Brain microvascular endothelial cell (primary cell): ENCODE data around the gene P2RX7.

Experiments
- DNase-seq: peaks from one replicate; pipeline ENCODE4 v3.0.0-alpha.2; 2020
- H3K27ac ChIP-seq: fragments of 250-450 bp; sonication (Bioruptor Pico); 2 replicates; pipeline ENCODE4 v1.5.1; 2020; ENCODE audit warnings: mild to moderate bottlenecking, moderate library complexity
- H3K27me3 ChIP-seq: fragments of 250-450 bp; sonication (Bioruptor Pico); replicated peaks from 2 replicates; pipeline ENCODE4 v1.5.1; 2020; ENCODE audit warnings: mild to moderate bottlenecking
- H3K36me3 ChIP-seq: fragments of 250-450 bp; sonication (Bioruptor Pico); replicated peaks from 2 replicates; pipeline ENCODE4 v1.5.1; 2020; ENCODE audit warnings: mild to moderate bottlenecking
- H3K4me3 ChIP-seq: 2 replicates; pipeline ENCODE4 v1.5.1; 2011; ENCODE audit warnings: low read depth, mild to moderate bottlenecking, control low read depth, low read length, moderate library complexity
- in situ Hi-C: cut with HindIII; loops from 2 replicates; pipeline ENCODE4 v1.10.0; 2017; ENCODE audit warnings: low sequenced_read_pairs, low pct_ligation_motif_present
- TF ChIP-seq, protein P1 (sequence below): IDR thresholded peaks from 2 replicates; pipeline ENCODE4 v1.5.1; 2011; ENCODE audit warnings: low read depth, mild to moderate bottlenecking, moderate library complexity, low read length, control low read depth, inconsistent platforms; ENCODE audit errors: missing control alignments

P2RX7 gene

DNA sequence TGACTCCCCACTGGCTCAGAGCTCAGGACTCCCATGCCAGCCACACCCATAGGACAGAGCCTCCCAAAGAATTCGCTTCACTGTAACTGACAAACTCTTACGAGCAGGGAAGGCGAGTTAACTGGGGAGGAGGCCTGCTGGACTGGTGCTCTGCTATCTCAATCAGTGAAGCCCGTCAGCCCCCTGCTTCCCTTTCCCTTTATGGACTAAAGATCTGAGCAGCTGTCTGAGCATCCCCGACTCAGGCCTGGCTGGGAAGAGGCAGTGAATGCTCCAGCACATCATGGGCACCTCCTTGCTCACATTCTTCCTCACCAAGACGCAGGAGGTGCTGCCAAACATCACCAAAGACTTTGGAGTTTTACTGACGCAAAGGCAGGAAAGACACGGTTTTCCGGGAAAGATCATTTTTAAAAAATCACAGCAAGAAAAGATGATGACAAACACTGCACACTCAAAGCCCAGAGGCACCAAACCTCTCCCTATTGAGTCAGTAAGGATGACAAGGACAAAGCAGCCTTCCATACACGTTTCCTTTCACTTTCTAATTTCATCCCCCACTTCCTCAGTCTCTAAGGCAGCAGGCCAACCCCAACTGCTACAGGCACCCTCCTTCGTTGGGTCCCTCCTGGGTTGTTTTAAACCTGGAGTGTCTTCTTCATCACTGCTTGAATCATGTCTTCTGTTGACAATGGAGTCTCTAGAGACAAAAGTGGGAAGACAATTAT, 45.0 kb upstream of the P2RX7 start:
- TF ChIP-seq, protein P1, sequence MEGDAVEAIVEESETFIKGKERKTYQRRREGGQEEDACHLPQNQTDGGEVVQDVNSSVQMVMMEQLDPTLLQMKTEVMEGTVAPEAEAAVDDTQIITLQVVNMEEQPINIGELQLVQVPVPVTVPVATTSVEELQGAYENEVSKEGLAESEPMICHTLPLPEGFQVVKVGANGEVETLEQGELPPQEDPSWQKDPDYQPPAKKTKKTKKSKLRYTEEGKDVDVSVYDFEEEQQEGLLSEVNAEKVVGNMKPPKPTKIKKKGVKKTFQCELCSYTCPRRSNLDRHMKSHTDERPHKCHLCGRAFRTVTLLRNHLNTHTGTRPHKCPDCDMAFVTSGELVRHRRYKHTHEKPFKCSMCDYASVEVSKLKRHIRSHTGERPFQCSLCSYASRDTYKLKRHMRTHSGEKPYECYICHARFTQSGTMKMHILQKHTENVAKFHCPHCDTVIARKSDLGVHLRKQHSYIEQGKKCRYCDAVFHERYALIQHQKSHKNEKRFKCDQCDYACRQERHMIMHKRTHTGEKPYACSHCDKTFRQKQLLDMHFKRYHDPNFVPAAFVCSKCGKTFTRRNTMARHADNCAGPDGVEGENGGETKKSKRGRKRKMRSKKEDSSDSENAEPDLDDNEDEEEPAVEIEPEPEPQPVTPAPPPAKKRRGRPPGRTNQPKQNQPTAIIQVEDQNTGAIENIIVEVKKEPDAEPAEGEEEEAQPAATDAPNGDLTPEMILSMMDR, result no peak
- in situ Hi-C loops, result no loop called here
- Histone ChIP-seq H3K27me3 (no peaks in the 10 kb centered on the region), H3K27ac (no peak overlapping the region), H3K4me3 (no peak overlapping the region), H3K36me3 (no peaks in the 10 kb centered on the region)
- DNase-seq, result no peak

DNA sequence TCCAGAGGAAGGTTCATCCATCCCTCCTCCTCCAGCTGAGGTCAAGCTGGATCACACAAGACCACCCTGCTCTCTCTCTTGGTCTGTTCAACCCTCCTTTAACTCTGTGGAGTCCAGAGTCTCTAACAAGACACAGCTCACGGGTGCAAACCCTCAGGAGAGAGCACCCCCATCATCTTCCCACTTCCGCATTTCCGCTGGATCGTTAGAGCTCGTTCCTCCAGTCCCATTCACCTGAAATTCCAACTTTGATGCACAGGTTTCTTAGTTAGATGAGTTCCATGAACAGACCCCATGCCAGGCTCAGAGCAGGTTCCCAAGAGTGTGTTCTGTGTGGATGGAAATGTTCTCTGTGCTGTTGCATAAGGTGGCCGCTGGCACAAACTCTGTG, 44.5 kb upstream of the P2RX7 start:
- DNase-seq, result no peak
- in situ Hi-C loops, result no loop called here
- no peak overlapping the region for H3K4me3 ChIP-seq
- no peak overlapping the region for H3K27ac ChIP-seq
- no peaks in the 10 kb centered on the region for H3K27me3 ChIP-seq
- H3K36me3 ChIP-seq, result no peaks in the 10 kb centered on the region
- TF ChIP-seq, protein P1, result no peak

DNA sequence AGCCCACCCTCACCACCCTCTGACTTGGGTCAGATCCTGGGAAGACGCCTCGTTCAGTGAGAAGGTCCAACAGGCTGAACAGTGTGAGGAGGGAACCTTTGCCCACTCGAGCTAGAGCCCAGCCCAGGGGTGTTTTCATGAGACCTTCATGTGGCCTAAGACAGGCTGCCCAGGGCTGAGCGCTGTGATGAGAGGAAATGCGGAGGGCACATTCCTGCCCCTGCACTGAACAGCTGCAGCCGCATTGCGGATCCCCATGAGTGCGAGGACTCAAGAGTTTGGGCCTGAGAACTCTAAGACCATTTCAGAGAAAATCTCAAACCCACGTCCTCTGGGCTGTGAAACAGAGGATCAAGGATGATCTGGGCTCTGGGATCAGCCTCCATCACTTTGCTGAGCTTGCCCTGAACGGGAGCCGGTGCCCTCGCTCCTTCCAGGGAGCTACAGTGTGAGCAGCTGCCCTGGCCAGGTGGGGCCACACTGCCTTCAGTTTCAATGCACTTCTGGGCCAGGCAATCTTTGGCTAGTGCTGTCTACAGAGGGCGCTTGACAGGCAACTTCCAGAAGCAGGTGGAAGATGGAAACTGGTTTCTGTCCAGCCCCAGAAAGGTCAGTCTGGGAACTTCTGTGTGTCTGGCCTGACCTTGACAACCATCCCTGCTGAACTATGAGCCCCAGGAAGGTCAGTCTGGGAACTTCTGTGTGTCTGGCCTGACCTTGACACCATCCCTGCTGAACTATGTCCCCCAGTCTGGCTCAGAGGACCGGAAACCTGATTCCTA, 43.5 kb upstream of the P2RX7 start:
- no peak for DNase-seq
- no peak overlapping the region for H3K4me3 ChIP-seq
- H3K36me3 ChIP-seq, result no peaks in the 10 kb centered on the region
- TF ChIP-seq, protein P1, result no peak
- H3K27me3 ChIP-seq, result no peaks in the 10 kb centered on the region
- in situ Hi-C loops, result no loop called here
- H3K27ac ChIP-seq, result no peak overlapping the region

DNA sequence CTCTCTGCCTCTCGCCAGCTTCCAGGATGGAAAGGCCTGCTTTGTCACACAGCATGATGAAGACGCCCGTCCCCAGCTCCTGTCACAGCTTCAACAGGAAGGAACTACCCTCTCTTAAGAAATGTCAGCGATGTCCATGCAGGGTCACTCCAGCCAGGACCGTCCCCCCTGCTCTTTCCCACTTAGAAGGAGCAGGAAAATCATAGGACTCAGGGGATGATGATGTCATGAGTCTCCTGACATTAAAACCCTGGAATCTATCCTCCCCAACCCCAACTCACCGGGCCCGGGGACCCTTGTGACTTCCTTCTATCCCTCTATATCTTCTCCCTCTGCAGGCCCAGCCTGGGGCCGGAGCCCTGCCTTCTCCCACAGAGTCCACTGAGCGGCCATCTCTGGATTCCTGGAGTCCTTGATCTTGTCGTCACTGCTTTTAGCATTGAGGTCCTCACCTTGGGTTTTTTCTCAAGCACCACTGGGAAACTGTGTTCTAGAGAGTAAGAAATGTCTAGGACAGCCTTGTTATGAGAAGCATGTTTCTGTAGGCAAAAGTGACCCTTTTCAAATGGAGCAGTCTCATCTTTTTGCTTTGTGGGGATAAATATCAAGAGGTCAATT, 42.8 kb upstream of the P2RX7 start:
- DNase-seq, result no peak
- Histone ChIP-seq H3K4me3 (no peak overlapping the region), H3K27me3 (no peaks in the 10 kb centered on the region), H3K27ac (no peak overlapping the region), H3K36me3 (no peaks in the 10 kb centered on the region)
- TF ChIP-seq, protein P1, result no peak
- in situ Hi-C loops, result no loop called here

DNA sequence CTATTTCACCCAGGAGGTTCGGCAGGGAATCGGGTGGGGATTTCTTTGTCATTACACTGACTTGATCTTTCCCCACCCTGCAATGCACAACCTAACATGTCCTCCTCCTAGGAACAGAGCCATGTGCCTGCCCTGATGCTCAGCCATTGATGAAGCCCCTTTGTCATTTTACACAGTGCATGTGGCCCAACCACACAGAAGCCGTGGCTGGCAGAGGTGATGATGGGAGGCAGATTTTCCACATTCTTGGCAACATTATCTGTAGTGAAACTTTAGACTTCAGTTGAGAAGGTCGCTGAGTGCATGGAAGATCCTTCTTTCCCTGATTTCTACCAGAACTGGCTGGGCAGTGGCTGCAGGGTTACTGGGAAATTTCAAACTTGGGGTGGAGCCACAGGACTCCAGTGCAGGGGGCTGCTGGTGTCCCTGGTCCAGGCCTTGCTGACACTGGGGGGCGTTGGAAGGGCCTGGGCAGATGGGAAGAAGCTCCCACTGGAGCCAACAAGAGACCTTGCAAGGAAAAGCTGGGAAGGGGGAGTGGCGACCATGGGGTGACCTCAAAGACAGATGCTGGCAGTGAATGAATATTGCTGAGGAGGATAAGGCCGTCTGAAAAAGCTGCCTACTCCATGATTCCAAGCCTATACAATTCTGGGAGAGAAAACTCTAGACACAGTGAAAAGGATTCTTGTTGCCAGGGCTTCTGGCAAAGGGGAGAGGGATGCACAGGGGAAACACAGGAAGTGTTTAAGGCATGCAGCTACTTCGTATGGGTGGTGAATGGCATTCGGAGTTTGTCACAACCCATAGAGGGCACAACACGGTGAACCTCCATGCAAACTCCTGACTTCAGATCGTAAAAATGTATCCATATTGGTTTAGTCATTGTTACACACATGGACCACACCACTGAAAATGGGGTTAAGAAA, 41.8 kb upstream of the P2RX7 start:
- Histone ChIP-seq H3K27me3 (no peaks in the 10 kb centered on the region), H3K27ac (no peak overlapping the region), H3K4me3 (no peak overlapping the region), H3K36me3 (no peaks in the 10 kb centered on the region)
- TF ChIP-seq, protein P1, result no peak
- in situ Hi-C loops, result no loop called here
- DNase-seq, result no peak
